K562 (cell line): ENCODE results near the gene KIF25. TPM values are rescaled to one million over a fixed set of nuclear protein-coding genes. Genes with fewer than 3 reads are reported as not detected.

ENCODE experiments used
- ATAC-seq: fragments of 200-7000 bp; cut with Tn5 transposase; 3 replicates; pipeline ENCODE4 v1.9.1; 2020; ENCODE audit warnings: moderate library complexity
- BruUV-seq: library from RNA; stranded (reverse); fragments of 400-500 nt; replicated peaks from 2 replicates; lab custom pipeline; 2021; lab: Mats Ljungman, UMichigan
- CTCF ChIA-PET: fragments of 300-600 bp; formaldehyde crosslinking; extraction: SDS; loops from one replicate; lab custom pipeline; 2021; ENCODE audit warnings: low intra/inter-chr PET ratio; lab: Yijun Ruan, JAX
- POLR2A ChIA-PET: fragments of 300-600, 350-650 bp; sonication (Branson Sonifier 250); formaldehyde crosslinking; extraction: SDS; loops from one replicate; lab custom pipeline; 2021; ENCODE audit warnings: antibody characterized with exemption, inconsistent platforms; lab: Yijun Ruan, JAX
- DNase-seq, 4 experiments: peaks; one replicate each; pipeline versions ENCODE4 v3.0.0 to v3.0.0-alpha.2; 2011 to 2018; ENCODE audit warnings: low spot score in 3 of 4, mixed read lengths in 3 of 4; ENCODE audit errors: extremely low read depth in 1 of 4
- FAIRE-seq: peaks from 2 replicates; lab custom pipeline; 2011; peaks lifted over from hg19 to GRCh38; lab: Jason Lieb, UNC
- H2AFZ ChIP-seq: 2 replicates; pipeline ENCODE4 v1.6.0; 2011; ENCODE audit warnings: low read depth, low read length, control low read depth, inconsistent platforms
- H3K27ac ChIP-seq: fragments of 200-600 bp; 3 replicates; pipeline ENCODE4 v1.8.0; 2011; ENCODE audit warnings: low read depth, mild to moderate bottlenecking, control low read depth, inconsistent platforms, low read length, moderate library complexity, mixed read lengths; ENCODE audit errors: extremely low read depth
- H3K27me3 ChIP-seq, 2 experiments: fragments of 300-600 bp in 1 of 2; 2 replicates in 1 of 2; 3 replicates in 1 of 2; pipeline versions ENCODE4 v1.6.0 to v1.8.0; 2011; ENCODE audit warnings: inconsistent platforms in 2 of 2, low read length in 2 of 2, mild to moderate bottlenecking in 1 of 2, mixed read lengths in 1 of 2, moderate library complexity in 1 of 2; ENCODE audit not compliant: control insufficient read depth in 2 of 2, insufficient read depth in 2 of 2
- H3K36me3 ChIP-seq: fragments of 300-600 bp; 3 replicates; pipeline ENCODE4 v1.8.0; 2011; ENCODE audit warnings: mild to moderate bottlenecking, low read length, inconsistent platforms; ENCODE audit not compliant: control insufficient read depth, insufficient read depth
- H3K4me1 ChIP-seq, 2 experiments: fragments of 200-600 bp in 1 of 2; replicated peaks in 1 of 2; 2 replicates in 1 of 2; 3 replicates in 1 of 2; pipeline versions ENCODE4 v1.5.1 to v1.8.0; 2011; ENCODE audit warnings: inconsistent platforms in 2 of 2, low read length in 2 of 2, mild to moderate bottlenecking in 1 of 2, mixed read lengths in 1 of 2, moderate library complexity in 1 of 2; ENCODE audit not compliant: control insufficient read depth in 2 of 2, insufficient read depth in 2 of 2
- H3K4me2 ChIP-seq: 2 replicates; pipeline ENCODE4 v1.6.1; 2011; ENCODE audit warnings: low read length, control low read depth, inconsistent platforms, mixed read lengths; ENCODE audit not compliant: insufficient read depth
- H3K4me3 ChIP-seq: fragments of 200-600 bp; sonication (generic), shearing (Covaris generic); 2 replicates; pipeline ENCODE4 v1.5.1; 2016; ENCODE audit warnings: control low read depth, inconsistent platforms
- H3K79me2 ChIP-seq: fragments of 200-600 bp; 3 replicates; pipeline ENCODE4 v1.8.0; 2011; ENCODE audit warnings: low read length, inconsistent platforms; ENCODE audit not compliant: control insufficient read depth, insufficient read depth
- H3K9ac ChIP-seq, 2 experiments: 2 replicates each; pipeline versions ENCODE4 v1.6.0 to v1.6.1; 2011; ENCODE audit warnings: low read depth in 2 of 2, low read length in 2 of 2, control low read depth in 1 of 2, inconsistent platforms in 1 of 2, mild to moderate bottlenecking in 1 of 2, mixed read lengths in 1 of 2; ENCODE audit not compliant: insufficient read depth in 1 of 2
- H3K9me1 ChIP-seq: one replicate; pipeline ENCODE4 v1.6.0; 2011; ENCODE audit warnings: inconsistent platforms, mild to moderate bottlenecking, low read length, moderate library complexity; ENCODE audit not compliant: control insufficient read depth, insufficient read depth
- H3K9me3 ChIP-seq: replicated peaks from 2 replicates; pipeline ENCODE4 v1.5.1; 2011; ENCODE audit warnings: low read depth, low read length, inconsistent platforms; ENCODE audit not compliant: control insufficient read depth, insufficient read depth
- H4K20me1 ChIP-seq: replicated peaks from 2 replicates; pipeline ENCODE4 v1.6.1; 2011; ENCODE audit warnings: low read length, inconsistent platforms, mixed read lengths; ENCODE audit not compliant: control insufficient read depth, insufficient read depth
- GATAD2B ChIP-seq: fragments of 450-650 bp; IDR thresholded peaks from 2 replicates; pipeline ENCODE4 v1.6.1; 2017; ENCODE audit warnings: mild to moderate bottlenecking, borderline replicate concordance
- GTF2F1 ChIP-seq: IDR thresholded peaks from 2 replicates; pipeline ENCODE4 v1.6.1; 2011; ENCODE audit warnings: low read depth, low read length, improper control_type of control experiment
- HNRNPL ChIP-seq: fragments of 200-400 bp; formaldehyde crosslinking; IDR thresholded peaks from 2 replicates; pipeline ENCODE4 v1.6.1; 2017; ENCODE audit warnings: low read depth, mild to moderate bottlenecking, low read length
- KAT8 ChIP-seq: fragments of 450-650 bp; IDR thresholded peaks from 2 replicates; pipeline ENCODE4 v1.6.1; 2016; ENCODE audit warnings: low read depth, mild to moderate bottlenecking
- KDM4B ChIP-seq, 2 experiments: fragments of 450-650 bp in 1 of 2; sonication (generic) in 1 of 2; IDR thresholded peaks; 2 replicates each; pipeline ENCODE4 v1.6.1; 2016 to 2017; ENCODE audit warnings: borderline replicate concordance in 2 of 2, antibody characterized with exemption in 1 of 2, low read depth in 1 of 2, mild to moderate bottlenecking in 1 of 2
- MCM5 ChIP-seq: fragments of 450-650 bp; IDR thresholded peaks from 2 replicates; pipeline ENCODE4 v1.6.1; 2016; ENCODE audit warnings: low read depth
- NCOA2 ChIP-seq, 2 experiments: fragments of 450-650 bp; IDR thresholded peaks; 2 replicates each; pipeline ENCODE4 v1.6.1; 2018; ENCODE audit warnings: mild to moderate bottlenecking in 2 of 2, moderate library complexity in 1 of 2; ENCODE audit not compliant: partially characterized antibody in 2 of 2
- NFATC3 ChIP-seq: fragments of 450-650 bp; IDR thresholded peaks from 2 replicates; pipeline ENCODE4 v1.6.1; 2017; ENCODE audit warnings: mild to moderate bottlenecking
- RAD51 ChIP-seq: fragments of 450-650 bp; IDR thresholded peaks from 2 replicates; pipeline ENCODE4 v1.7.1; 2016; ENCODE audit warnings: low read depth, mild to moderate bottlenecking, borderline replicate concordance
- RHOXF2B ChIP-seq: fragments of 250-450 bp; sonication (Bioruptor Pico); conservative IDR thresholded peaks from 2 replicates; pipeline ENCODE4 v1.5.1; 2021
- TBL1XR1 ChIP-seq, 2 experiments: IDR thresholded peaks; 2 replicates each; pipeline ENCODE4 v1.6.1; 2012; ENCODE audit warnings: improper control_type of control experiment in 2 of 2, low read length in 2 of 2, mild to moderate bottlenecking in 1 of 2
- THAP12 ChIP-seq: fragments of 250-450 bp; sonication (Bioruptor Pico); IDR thresholded peaks from 2 replicates; pipeline ENCODE4 v1.9.0; 2021; ENCODE audit warnings: mild to moderate bottlenecking, inconsistent platforms
- WGBS: fragments of 100-300 bp; shearing (Covaris generic); methylation state at CpG from one replicate; pipeline ENCODE4 v1.1.6; 2016; ENCODE audit warnings: low coverage, mixed read lengths; ENCODE audit not compliant: insufficient coverage; ENCODE audit errors: missing lambda C conversion rate; 5-methylcytosine and 5-hydroxymethylcytosine counted together
- in situ Hi-C: fragments of 300-500 bp; cut with MboI; formaldehyde crosslinking; loops from 4 replicates; pipeline ENCODE4 v1.15.0; 2018; ENCODE audit warnings: inconsistent platforms, mixed read lengths
- intact Hi-C: fragments of 100-400 bp; cut with micrococcal nuclease; formaldehyde crosslinking; loops from 2 replicates; pipeline ENCODE4 v1.14.2; 2022
- polyA plus RNA-seq, 8 experiments: library from polyadenylated mRNA; depleted of rRNA in 4 of 8; stranded (reverse) in 5 of 8; unstranded in 3 of 8; fragments of >200 nt; fragmentation: Nextera tagmentation in 2 of 8; fragmentation: Illumina TruSeq in 1 of 8; extraction: Ambion mirVana in 2 of 8; extraction: Trizol in 1 of 8; gene quantifications; 2 replicates each; pipeline versions ENCODE4 v1.2.1 to v1.2.3, GENCODE V29; 2011 to 2014; ENCODE audit warnings: inconsistent platforms in 1 of 8, missing spikeins in 1 of 8
- total RNA-seq, 7 experiments: library from RNA; depleted of rRNA in 6 of 7; stranded (reverse); fragments of >200 nt in 6 of 7; fragmentation: Illumina TruSeq in 2 of 7; extraction: Trizol in 2 of 7; gene quantifications; 2 replicates each; pipeline versions ENCODE4 v1.2.1 to v1.2.3, GENCODE V29; 2011 to 2021; ENCODE audit warnings: low replicate concordance in 1 of 7
- TF ChIP-seq, protein P1 (sequence below): sonication (generic); formaldehyde crosslinking; IDR thresholded peaks from 2 replicates; pipeline ENCODE4 v1.8.0; 2022; ENCODE audit warnings: mild to moderate bottlenecking, missing genetic modification reagents

The KIF25 gene
- total and polyA plus RNA-seq, 9 of the 15 experiments (the other 6 are each of a cell fraction or from before 2014, with no cell fraction given), result 0.04 to 0.49 (median 0.23) TPM; not detected in 5

GRCh38 chr6:168093634-168094033 lies 96.2 kb downstream of the KIF25 start:
- no peaks in the 10 kb centered on the region for H3K9me3 ChIP-seq
- H2AFZ ChIP-seq, result no peak overlapping the region
- peaks cover 70 to 95% of the 10 kb centered on the region in 2 experiments for H3K27me3 ChIP-seq
- H3K27ac ChIP-seq, result no peak overlapping the region
- in situ Hi-C loops (no loop called here), intact Hi-C loops (no loop called here)
- peaks cover 30% of the 10 kb centered on the region for H4K20me1 ChIP-seq
- H3K4me1 ChIP-seq, result peaks cover 0 to 15% of the 10 kb centered on the region in 2 experiments; a peak in 2 of 5 replicates
- no peak overlapping the region for H3K4me2 ChIP-seq
- ChIA-PET POLR2A (interaction anchor here (0.8 kb wide), 1 partner anchor 424 kb away, joined by 3 read pairs; no protein-coding TSS in a partner anchor), CTCF (no interaction called here)
- H3K4me3 ChIP-seq, result no peak overlapping the region
- TF ChIP-seq KDM4B (IDR thresholded peaks at IDR 0.05; ENCODE audit: borderline replicate concordance in 2 of 2, low read depth in 1 of 2) (no peak), GTF2F1 (no peak), KAT8 (no peak), NCOA2 (IDR thresholded peaks at IDR 0.05; ENCODE audit: partially characterized antibody in 2 of 2) (no peak), RHOXF2B (CRISPR knock-in tag) (no peak), TBL1XR1 (IDR thresholded peaks at IDR 0.05; ENCODE audit: low read length in 2 of 2) (no peak), MCM5 (no peak), HNRNPL (no peak), THAP12 (CRISPR knock-in tag) (no peak), NFATC3 (no peak), RAD51 (no peak), GATAD2B (no peak)
- TF ChIP-seq, protein P1, sequence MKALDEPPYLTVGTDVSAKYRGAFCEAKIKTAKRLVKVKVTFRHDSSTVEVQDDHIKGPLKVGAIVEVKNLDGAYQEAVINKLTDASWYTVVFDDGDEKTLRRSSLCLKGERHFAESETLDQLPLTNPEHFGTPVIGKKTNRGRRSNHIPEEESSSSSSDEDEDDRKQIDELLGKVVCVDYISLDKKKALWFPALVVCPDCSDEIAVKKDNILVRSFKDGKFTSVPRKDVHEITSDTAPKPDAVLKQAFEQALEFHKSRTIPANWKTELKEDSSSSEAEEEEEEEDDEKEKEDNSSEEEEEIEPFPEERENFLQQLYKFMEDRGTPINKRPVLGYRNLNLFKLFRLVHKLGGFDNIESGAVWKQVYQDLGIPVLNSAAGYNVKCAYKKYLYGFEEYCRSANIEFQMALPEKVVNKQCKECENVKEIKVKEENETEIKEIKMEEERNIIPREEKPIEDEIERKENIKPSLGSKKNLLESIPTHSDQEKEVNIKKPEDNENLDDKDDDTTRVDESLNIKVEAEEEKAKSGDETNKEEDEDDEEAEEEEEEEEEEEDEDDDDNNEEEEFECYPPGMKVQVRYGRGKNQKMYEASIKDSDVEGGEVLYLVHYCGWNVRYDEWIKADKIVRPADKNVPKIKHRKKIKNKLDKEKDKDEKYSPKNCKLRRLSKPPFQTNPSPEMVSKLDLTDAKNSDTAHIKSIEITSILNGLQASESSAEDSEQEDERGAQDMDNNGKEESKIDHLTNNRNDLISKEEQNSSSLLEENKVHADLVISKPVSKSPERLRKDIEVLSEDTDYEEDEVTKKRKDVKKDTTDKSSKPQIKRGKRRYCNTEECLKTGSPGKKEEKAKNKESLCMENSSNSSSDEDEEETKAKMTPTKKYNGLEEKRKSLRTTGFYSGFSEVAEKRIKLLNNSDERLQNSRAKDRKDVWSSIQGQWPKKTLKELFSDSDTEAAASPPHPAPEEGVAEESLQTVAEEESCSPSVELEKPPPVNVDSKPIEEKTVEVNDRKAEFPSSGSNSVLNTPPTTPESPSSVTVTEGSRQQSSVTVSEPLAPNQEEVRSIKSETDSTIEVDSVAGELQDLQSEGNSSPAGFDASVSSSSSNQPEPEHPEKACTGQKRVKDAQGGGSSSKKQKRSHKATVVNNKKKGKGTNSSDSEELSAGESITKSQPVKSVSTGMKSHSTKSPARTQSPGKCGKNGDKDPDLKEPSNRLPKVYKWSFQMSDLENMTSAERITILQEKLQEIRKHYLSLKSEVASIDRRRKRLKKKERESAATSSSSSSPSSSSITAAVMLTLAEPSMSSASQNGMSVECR, result no peak
- no peak for FAIRE-seq
- H3K79me2 ChIP-seq, result no peaks in the 10 kb centered on the region
- DNase-seq, result no peak
- no TSS peak for BruUV-seq
- no peak for ATAC-seq
- H3K9me1 ChIP-seq, result no peaks in the 10 kb centered on the region
- no peaks in the 10 kb centered on the region for H3K36me3 ChIP-seq
- WGBS, result 4% methylated on average over 11 of the region's 11 CpGs
- H3K9ac ChIP-seq, result no peak overlapping the region; a peak in 1 of 4 replicates
